IMR-90 (cell line): ENCODE measurements around the gene TADA2A. TPM values are rescaled to one million over a fixed set of nuclear protein-coding genes. Genes with fewer than 3 reads are reported as not detected.

Source experiments
- ATAC-seq: fragments of 200-7000 bp; cut with Tn5 transposase; 2 replicates; pipeline ENCODE4 v1.9.1; 2020; ENCODE audit warnings: low read depth, mild to moderate bottlenecking, moderate library complexity
- BruUV-seq: library from RNA; stranded (reverse); fragments of 400-500 nt; replicated peaks from 2 replicates; lab custom pipeline; 2021; lab: Mats Ljungman, UMichigan
- CTCF ChIA-PET: fragments of 300-600 bp; formaldehyde crosslinking; extraction: SDS; loops from one replicate; lab custom pipeline; 2021; ENCODE audit warnings: antibody characterized with exemption; lab: Yijun Ruan, JAX
- POLR2A ChIA-PET: fragments of 300-600 bp; sonication (Branson Sonifier 250); formaldehyde crosslinking; loops from one replicate; lab custom pipeline; 2022; ENCODE audit warnings: antibody characterized with exemption; ENCODE audit not compliant: unreplicated experiment; lab: Charles Lee
- DNase-seq: peaks from one replicate; pipeline ENCODE4 v3.0.0; 2013
- H2AFZ ChIP-seq: replicated peaks from 2 replicates; pipeline ENCODE3; 2013; ENCODE audit warnings: low read length, mild to moderate bottlenecking; ENCODE audit not compliant: poor library complexity
- H2AK5ac ChIP-seq: 2 replicates; pipeline ENCODE4 v1.6.1; 2013; ENCODE audit warnings: low read depth, low read length, inconsistent platforms
- H2AK9ac ChIP-seq: replicated peaks from 2 replicates; pipeline ENCODE3; 2013; ENCODE audit warnings: mild to moderate bottlenecking, low read depth, low read length, moderate library complexity; ENCODE audit not compliant: poor library complexity
- H2BK120ac ChIP-seq: 2 replicates; pipeline ENCODE4 v1.6.1; 2013; ENCODE audit warnings: low read depth, low read length, inconsistent platforms
- H2BK15ac ChIP-seq: 3 replicates; pipeline ENCODE4 v1.6.1; 2013; ENCODE audit warnings: low read depth, low read length, inconsistent platforms
- H2BK20ac ChIP-seq: 2 replicates; pipeline ENCODE4 v1.6.1; 2013; ENCODE audit warnings: low read depth, mild to moderate bottlenecking, inconsistent platforms, low read length, moderate library complexity
- H2BK5ac ChIP-seq: 2 replicates; pipeline ENCODE4 v1.6.1; 2013; ENCODE audit warnings: mild to moderate bottlenecking, low read depth, low read length, inconsistent platforms; ENCODE audit not compliant: poor library complexity, severe bottlenecking
- H3K14ac ChIP-seq: replicated peaks from 2 replicates; pipeline ENCODE4 v1.6.1; 2013; ENCODE audit warnings: low read depth, low read length, inconsistent platforms
- H3K18ac ChIP-seq: 2 replicates; pipeline ENCODE4 v1.6.1; 2013; ENCODE audit warnings: low read depth, low read length, control low read depth
- H3K23ac ChIP-seq: 2 replicates; pipeline ENCODE4 v1.6.1; 2013; ENCODE audit warnings: low read depth, low read length, inconsistent platforms
- H3K27ac ChIP-seq: 2 replicates; pipeline ENCODE4 v1.5.1; 2013; ENCODE audit warnings: mild to moderate bottlenecking, control low read depth, low read length; ENCODE audit not compliant: insufficient read depth
- H3K27me3 ChIP-seq: 2 replicates; pipeline ENCODE4 v1.6.1; 2013; ENCODE audit warnings: low read length; ENCODE audit not compliant: control insufficient read depth, insufficient read depth
- H3K36me3 ChIP-seq: 2 replicates; pipeline ENCODE4 v1.6.1; 2013; ENCODE audit warnings: low read length, mixed read lengths; ENCODE audit not compliant: control insufficient read depth, insufficient read depth
- H3K4ac ChIP-seq: 2 replicates; pipeline ENCODE4 v1.6.1; 2013; ENCODE audit warnings: low read depth, low read length, inconsistent platforms
- H3K4me1 ChIP-seq: 2 replicates; pipeline ENCODE4 v1.6.1; 2013; ENCODE audit warnings: low read length, mixed read lengths; ENCODE audit not compliant: control insufficient read depth, insufficient read depth
- H3K4me2 ChIP-seq: 2 replicates; pipeline ENCODE4 v1.6.1; 2013; ENCODE audit warnings: low read depth, mild to moderate bottlenecking, control low read depth, low read length, moderate library complexity
- H3K4me3 ChIP-seq: 2 replicates; pipeline ENCODE4 v1.5.1; 2013; ENCODE audit warnings: low read depth, mild to moderate bottlenecking, control low read depth, low read length, moderate library complexity; ENCODE audit not compliant: insufficient read depth
- H3K56ac ChIP-seq: 2 replicates; pipeline ENCODE4 v1.6.1; 2013; ENCODE audit warnings: low read length, inconsistent platforms; ENCODE audit not compliant: insufficient read depth; ENCODE audit errors: extremely low read depth
- H3K79me1 ChIP-seq, 2 experiments: 2 replicates each; pipeline ENCODE4 v1.6.1; 2013; ENCODE audit warnings: low read length in 2 of 2, inconsistent platforms in 1 of 2, low read depth in 1 of 2
- H3K9ac ChIP-seq: 2 replicates; pipeline ENCODE4 v1.6.1; 2013; ENCODE audit warnings: low read depth, low read length, control low read depth
- H3K9me1 ChIP-seq: 2 replicates; pipeline ENCODE4 v1.6.1; 2013; ENCODE audit warnings: low read length, inconsistent platforms; ENCODE audit not compliant: insufficient read depth
- H3K9me3 ChIP-seq: 2 replicates; pipeline ENCODE4 v1.6.1; 2013; ENCODE audit warnings: low read length; ENCODE audit not compliant: control insufficient read depth, insufficient read depth
- H4K20me1 ChIP-seq: 2 replicates; pipeline ENCODE4 v1.6.1; 2013; ENCODE audit warnings: low read length, inconsistent platforms; ENCODE audit not compliant: insufficient read depth
- H4K5ac ChIP-seq: 2 replicates; pipeline ENCODE4 v1.6.1; 2013; ENCODE audit warnings: mild to moderate bottlenecking, low read depth, low read length, control low read depth
- H4K8ac ChIP-seq, 2 experiments: 2 replicates each; pipeline ENCODE4 v1.6.1; 2013; ENCODE audit warnings: low read depth in 2 of 2, low read length in 2 of 2, control low read depth in 1 of 2, inconsistent platforms in 1 of 2
- H4K91ac ChIP-seq: 2 replicates; pipeline ENCODE4 v1.6.1; 2013; ENCODE audit warnings: low read depth, low read length, inconsistent platforms; ENCODE audit not compliant: insufficient read depth
- CEBPB ChIP-seq: IDR thresholded peaks from 2 replicates; pipeline ENCODE4 v1.6.1; 2012; ENCODE audit warnings: low read depth, low read length, improper control_type of control experiment
- POLR2A ChIP-seq: IDR thresholded peaks from 2 replicates; pipeline ENCODE4 v1.6.1; 2012; ENCODE audit warnings: mild to moderate bottlenecking, low read depth, low read length
- SMC3 ChIP-seq: fragments of 150-350 bp; IDR thresholded peaks from 2 replicates; pipeline ENCODE4 v1.6.1; 2016; ENCODE audit warnings: low read depth, mild to moderate bottlenecking, antibody characterized with exemption, low read length, moderate library complexity
- WGBS, 2 experiments: methylation state at CpG; one replicate each; pipeline versions ENCODE4 v1.1.5 to v1.1.7; 2013; ENCODE audit warnings: missing lambda C conversion rate in 2 of 2; ENCODE audit not compliant: insufficient read length in 1 of 2; ENCODE audit errors: extremely low coverage in 2 of 2; 5-methylcytosine and 5-hydroxymethylcytosine counted together
- dilution Hi-C: fragments of 300-500 bp; cut with HindIII; formaldehyde crosslinking; loops from one replicate; pipeline ENCODE4 v1.14.3; 2018; ENCODE audit warnings: low sequenced_read_pairs; ENCODE audit not compliant: unreplicated experiment
- in situ Hi-C: fragments of 300-500 bp; cut with MboI; formaldehyde crosslinking; loops from 3 replicates; pipeline ENCODE4 v1.14.3; 2019; ENCODE audit warnings: low sequenced_read_pairs, inconsistent platforms, mixed read lengths
- intact Hi-C: fragments of 100-400 bp; cut with micrococcal nuclease; formaldehyde crosslinking; loops from 2 replicates; pipeline ENCODE4 v1.10.0; 2022
- polyA plus RNA-seq, 3 experiments: library from polyadenylated mRNA; depleted of rRNA; stranded (reverse); fragments of >200 nt; gene quantifications; 2 replicates each; pipeline ENCODE4 v1.2.3, GENCODE V29; 2012; ENCODE audit warnings: low replicate concordance in 1 of 3
- total RNA-seq: library from RNA; depleted of rRNA; stranded (reverse); fragments of >200 nt; gene quantifications from 2 replicates; pipeline ENCODE4 v1.2.3, GENCODE V29; 2012
- TF ChIP-seq, protein P1 (sequence below): conservative IDR thresholded peaks from 2 replicates; pipeline ENCODE4 v1.5.1; 2012; ENCODE audit warnings: mild to moderate bottlenecking, low read depth, low read length, improper control_type of control experiment

TADA2A gene
- total and polyA plus RNA-seq, 2 of the 4 experiments (the other 2 are of a cell fraction), result 13.1 to 19.7 TPM

DNA sequence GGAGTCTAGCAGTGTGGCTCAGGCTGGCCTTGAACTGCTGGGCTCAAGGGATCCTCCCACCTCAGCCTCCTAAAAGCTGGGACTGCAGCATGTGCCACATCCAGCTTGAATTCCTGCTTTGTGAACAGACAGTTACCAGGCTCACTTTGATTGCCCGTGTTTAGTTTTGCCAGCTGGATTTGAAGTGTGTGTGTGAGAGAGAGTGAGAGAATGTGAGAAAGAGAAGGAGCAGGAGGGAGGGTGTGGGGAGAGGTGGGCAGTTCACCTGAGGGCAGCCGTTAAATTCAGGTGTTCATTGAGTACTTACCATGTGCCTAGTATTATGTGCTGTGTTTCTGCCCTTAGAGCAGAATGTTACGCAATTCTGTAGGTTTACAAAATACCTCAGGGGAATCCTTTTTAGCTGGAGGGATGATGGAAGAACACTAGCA, 87.7 kb downstream of the TADA2A start:
- Histone ChIP-seq H3K56ac (no peak overlapping the region), H4K8ac (peak overlapping the region; percentile 30 to 35; a peak in 3 of 4 replicates), H3K18ac (peak overlapping the region; percentile 2), H3K4ac (peak overlapping the region; percentile 83), H2BK15ac (peak overlapping the region; percentile 99; the same call in 2 of the 3 replicates), H3K4me1 (peaks cover 13% of the 10 kb centered on the region), H2AFZ (peak overlapping the region; percentile 40), H4K5ac (no peak overlapping the region), H3K27ac (peak overlapping the region; percentile 77), H3K9me1 (peaks cover 12% of the 10 kb centered on the region), H2AK9ac (peak overlapping the region; percentile 73), H3K23ac (peak overlapping the region; percentile 86), H2BK20ac (peak overlapping the region; percentile 23; the same call in 1 of the 2 replicates), H2AK5ac (peak overlapping the region; percentile 89), H3K4me2 (peak overlapping the region; percentile 35), H2BK120ac (peak overlapping the region; percentile 80), H3K27me3 (no peaks in the 10 kb centered on the region), H3K36me3 (no peaks in the 10 kb centered on the region; the same call in 1 of the 2 replicates), H3K9ac (no peak overlapping the region), H4K91ac (peak overlapping the region; percentile 68), H3K14ac (peak overlapping the region; percentile 54), H2BK5ac (peak overlapping the region; percentile 82), H3K79me1 (peaks cover 0 to 47% of the 10 kb centered on the region in 2 experiments; a peak in 2 of 4 replicates), H3K4me3 (no peak overlapping the region), H4K20me1 (peaks cover 74% of the 10 kb centered on the region), H3K9me3 (no peaks in the 10 kb centered on the region)
- ATAC-seq (no peak), DNase-seq (no peak)
- TF ChIP-seq CEBPB (peak; percentile 97), SMC3 (no peak), POLR2A (no peak; the same call in 1 of the 2 replicates)
- TF ChIP-seq, protein P1, sequence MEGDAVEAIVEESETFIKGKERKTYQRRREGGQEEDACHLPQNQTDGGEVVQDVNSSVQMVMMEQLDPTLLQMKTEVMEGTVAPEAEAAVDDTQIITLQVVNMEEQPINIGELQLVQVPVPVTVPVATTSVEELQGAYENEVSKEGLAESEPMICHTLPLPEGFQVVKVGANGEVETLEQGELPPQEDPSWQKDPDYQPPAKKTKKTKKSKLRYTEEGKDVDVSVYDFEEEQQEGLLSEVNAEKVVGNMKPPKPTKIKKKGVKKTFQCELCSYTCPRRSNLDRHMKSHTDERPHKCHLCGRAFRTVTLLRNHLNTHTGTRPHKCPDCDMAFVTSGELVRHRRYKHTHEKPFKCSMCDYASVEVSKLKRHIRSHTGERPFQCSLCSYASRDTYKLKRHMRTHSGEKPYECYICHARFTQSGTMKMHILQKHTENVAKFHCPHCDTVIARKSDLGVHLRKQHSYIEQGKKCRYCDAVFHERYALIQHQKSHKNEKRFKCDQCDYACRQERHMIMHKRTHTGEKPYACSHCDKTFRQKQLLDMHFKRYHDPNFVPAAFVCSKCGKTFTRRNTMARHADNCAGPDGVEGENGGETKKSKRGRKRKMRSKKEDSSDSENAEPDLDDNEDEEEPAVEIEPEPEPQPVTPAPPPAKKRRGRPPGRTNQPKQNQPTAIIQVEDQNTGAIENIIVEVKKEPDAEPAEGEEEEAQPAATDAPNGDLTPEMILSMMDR, result no peak
- no CpG with 5 or more reads among the region's 3 CpGs for WGBS, 2 experiments
- BruUV-seq, result no TSS peak
- ChIA-PET POLR2A (interaction anchor here (0.6 kb wide), 1 partner anchor 444 kb away, joined by 3 read pairs; no protein-coding TSS in a partner anchor), CTCF (interaction anchor here (0.7 kb wide), 2 partner anchors 9 to 94 kb away, joined by 3 to 7 read pairs; no protein-coding TSS in a partner anchor)
- dilution Hi-C loops (no loop called here), intact Hi-C loops (loop anchor here (5.0 kb wide), 2 partner anchors 47 to 892 kb away; partner anchors contain the start of gene MRM1), in situ Hi-C loops (no loop called here)
